ENCODE results near the gene CLRN3. TPM values are rescaled to one million over a fixed set of nuclear protein-coding genes. Genes with fewer than 3 reads are reported as not detected.

Gene CLRN3
- total and polyA plus RNA-seq, 9 of the 15 experiments (the other 6 are each of a cell fraction or from before 2014, with no cell fraction given): not detected

DNA sequence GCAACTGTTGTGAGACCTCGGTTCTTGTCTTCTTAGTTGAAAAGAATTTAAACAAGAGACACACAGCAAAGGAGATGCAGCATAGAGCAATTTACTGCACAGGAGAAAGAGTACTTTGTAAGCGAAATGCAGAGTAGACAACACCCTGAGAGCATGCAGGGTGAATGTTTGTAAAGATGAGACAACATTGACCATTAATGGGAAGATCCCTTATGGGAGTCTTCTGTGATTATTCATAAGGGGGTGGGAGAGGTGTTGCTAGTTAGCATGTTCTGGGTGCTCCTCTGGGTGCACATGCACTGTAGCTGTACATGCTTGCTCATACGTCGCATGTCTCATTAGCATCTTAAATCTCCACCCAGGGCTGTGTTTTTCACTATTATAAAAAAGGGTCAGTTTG is 62.3 kb downstream of the CLRN3 start:
- H3K4me3 ChIP-seq: no peak overlapping the region
- no peak overlapping the region for H2AFZ ChIP-seq (ENCODE audit: low read depth, low read length)
- no TSS peak for BruUV-seq (replicated peaks)
- H3K36me3 ChIP-seq (ENCODE audit: control insufficient read depth, insufficient read depth, low read length): no peaks in the 10 kb centered on the region
- no peaks in the 10 kb centered on the region for H3K27me3 ChIP-seq (ENCODE audit: control insufficient read depth in 2 of 2, insufficient read depth in 2 of 2, low read length in 2 of 2)
- no peak overlapping the region for H3K4me2 ChIP-seq (ENCODE audit: insufficient read depth, low read length)
- WGBS (ENCODE audit: insufficient coverage, low coverage, missing lambda C conversion rate): 0% methylated on average over 4 of the region's 4 CpGs
- no peaks in the 10 kb centered on the region for H3K9me1 ChIP-seq (ENCODE audit: control insufficient read depth, insufficient read depth, low read length)
- no peaks in the 10 kb centered on the region for H3K4me1 ChIP-seq (replicated peaks in 1 of 2; ENCODE audit: control insufficient read depth in 2 of 2, insufficient read depth in 2 of 2, low read length in 2 of 2)
- no peaks in the 10 kb centered on the region for H3K79me2 ChIP-seq (ENCODE audit: control insufficient read depth, insufficient read depth, low read length)
- intact Hi-C loops (cut with micrococcal nuclease): no loop called here
- TF ChIP-seq OTX1 (CRISPR knock-in tag; IDR thresholded peaks at IDR 0.05) (no peak), CHD1 (IDR thresholded peaks at IDR 0.05; ENCODE audit: low read length) (no peak), TOE1 (IDR thresholded peaks at IDR 0.05; ENCODE audit: borderline replicate concordance) (no peak), TOE1 (CRISPR knock-in tag; IDR thresholded peaks at IDR 0.05; ENCODE audit: borderline replicate concordance, low read depth) (no peak), USF1 (CRISPR knock-in tag; IDR thresholded peaks at IDR 0.05) (no peak), KLF13 (tag; IDR thresholded peaks at IDR 0.05; ENCODE audit: borderline replicate concordance, low read depth) (no peak), TBL1XR1 (IDR thresholded peaks at IDR 0.05; ENCODE audit: low read length in 2 of 2) (no peak), SMARCB1 (IDR thresholded peaks at IDR 0.05; ENCODE audit: insufficient read length, low read depth) (no peak), HNRNPLL (IDR thresholded peaks at IDR 0.05; ENCODE audit: low read depth, low read length, poor library complexity, severe bottlenecking) (no peak), RFX5 (IDR thresholded peaks at IDR 0.05; ENCODE audit: low read depth, low read length) (no peak), TCFL5 (CRISPR knock-in tag; conservative IDR thresholded peaks at IDR 0.05) (no peak), SIRT6 (IDR thresholded peaks at IDR 0.05; ENCODE audit: low read depth, low read length) (no peak), DIDO1 (tag; IDR thresholded peaks at IDR 0.05; ENCODE audit: low read depth) (no peak), CBX2 (IDR thresholded peaks at IDR 0.05; ENCODE audit: insufficient read depth, low read length, poor library complexity, severe bottlenecking) (no peak), HEY1 (CRISPR knock-in tag; IDR thresholded peaks at IDR 0.05; ENCODE audit: borderline replicate concordance) (no peak), ZNF316 (IDR thresholded peaks at IDR 0.05) (no peak), CBFA2T2 (conservative IDR thresholded peaks at IDR 0.05) (no peak), CTBP1 (IDR thresholded peaks at IDR 0.05; ENCODE audit: borderline replicate concordance) (no peak), ILK (tag; IDR thresholded peaks at IDR 0.05; ENCODE audit: borderline replicate concordance, low read depth) (no peak), PHF8 (IDR thresholded peaks at IDR 0.05; ENCODE audit: borderline replicate concordance, low read length) (no peak)
- TF ChIP-seq, protein P1, sequence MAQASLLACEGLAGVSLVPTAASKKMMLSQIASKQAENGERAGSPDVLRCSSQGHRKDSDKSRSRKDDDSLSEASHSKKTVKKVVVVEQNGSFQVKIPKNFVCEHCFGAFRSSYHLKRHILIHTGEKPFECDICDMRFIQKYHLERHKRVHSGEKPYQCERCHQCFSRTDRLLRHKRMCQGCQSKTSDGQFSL (CRISPR knock-in tag; IDR thresholded peaks at IDR 0.05): no peak
- TF ChIP-seq, protein P1 (tag; IDR thresholded peaks at IDR 0.05): no peak
- in situ Hi-C loops (cut with MboI): no loop called here
- H3K9ac ChIP-seq (ENCODE audit: insufficient read depth in 1 of 2, low read depth in 2 of 2, low read length in 2 of 2): no peak overlapping the region
- H4K20me1 ChIP-seq (replicated peaks; ENCODE audit: control insufficient read depth, insufficient read depth, low read length): no peaks in the 10 kb centered on the region
- H3K27ac ChIP-seq (ENCODE audit: extremely low read depth, low read depth, low read length): no peak overlapping the region
- ChIA-PET CTCF (ENCODE audit: low intra/inter-chr PET ratio) (no interaction called here), POLR2A (no interaction called here)
- no peak for ATAC-seq
- no peaks in the 10 kb centered on the region for H3K9me3 ChIP-seq (replicated peaks; ENCODE audit: control insufficient read depth, insufficient read depth, low read depth, low read length)
- DNase-seq (ENCODE audit: extremely low read depth in 1 of 4, low spot score in 3 of 4): no peak
- no peak for FAIRE-seq
